HepG2 (cell line): ENCODE data around the gene POLN. TPM values are rescaled to one million over a fixed set of nuclear protein-coding genes. Genes with fewer than 3 reads are reported as not detected.

Source experiments
- CBX2 ChIP-seq, 2 experiments: fragments of 200-600 bp in 1 of 2; sonication (generic); formaldehyde crosslinking in 1 of 2; IDR thresholded peaks; 2 replicates each; pipeline versions ENCODE4 v1.7.0 to v1.8.1; 2018 to 2022; ENCODE audit warnings: low read depth in 2 of 2, low read length in 1 of 2, mild to moderate bottlenecking in 1 of 2, missing genetic modification reagents in 1 of 2
- FOXP1 ChIP-seq, 2 experiments: fragments of 450-650 bp in 1 of 2; IDR thresholded peaks; 2 replicates each; pipeline ENCODE4 v1.6.1; 2017 to 2018; ENCODE audit warnings: antibody characterized with exemption in 1 of 2
- GPBP1L1 ChIP-seq: sonication (generic); formaldehyde crosslinking; IDR thresholded peaks from 2 replicates; pipeline ENCODE4 v1.5.0; 2020; ENCODE audit warnings: mild to moderate bottlenecking, missing genetic modification reagents
- HBP1 ChIP-seq: IDR thresholded peaks from 2 replicates; pipeline ENCODE4 v1.6.1; 2016; ENCODE audit warnings: low read depth, control low read depth
- HNF1B ChIP-seq: sonication (generic); formaldehyde crosslinking; IDR thresholded peaks from 2 replicates; pipeline ENCODE4 v1.5.1; 2020; ENCODE audit warnings: mild to moderate bottlenecking, moderate library complexity, missing genetic modification reagents
- SNRNP70 ChIP-seq: fragments of 200-400 bp; formaldehyde crosslinking; IDR thresholded peaks from 2 replicates; pipeline ENCODE4 v1.6.1; 2017; ENCODE audit warnings: mild to moderate bottlenecking, low read depth, low read length, moderate library complexity
- SYNCRIP ChIP-seq: fragments of 200-400 bp; formaldehyde crosslinking; IDR thresholded peaks from 2 replicates; pipeline ENCODE4 v1.6.1; 2018; ENCODE audit warnings: mild to moderate bottlenecking, low read depth, low read length; ENCODE audit not compliant: insufficient read depth
- ZBTB21 ChIP-seq: sonication (generic); formaldehyde crosslinking; IDR thresholded peaks from 2 replicates; pipeline ENCODE4 v1.4.0; 2020; ENCODE audit warnings: missing genetic modification reagents
- ZMYM3 ChIP-seq: sonication (generic); formaldehyde crosslinking; IDR thresholded peaks from 2 replicates; pipeline ENCODE4 v1.5.1; 2020; ENCODE audit warnings: mild to moderate bottlenecking, missing genetic modification reagents
- ZNF160 ChIP-seq: sonication (generic); formaldehyde crosslinking; IDR thresholded peaks from 2 replicates; pipeline ENCODE4 v1.8.0; 2022; ENCODE audit warnings: mild to moderate bottlenecking, inconsistent platforms, missing genetic modification reagents
- ZNF264 ChIP-seq: sonication (generic); formaldehyde crosslinking; IDR thresholded peaks from 2 replicates; pipeline ENCODE4 v1.4.0; 2020; ENCODE audit warnings: missing genetic modification reagents
- ZNF44 ChIP-seq: sonication (generic); formaldehyde crosslinking; IDR thresholded peaks from 2 replicates; pipeline ENCODE4 v1.5.1; 2020; ENCODE audit warnings: mild to moderate bottlenecking, missing genetic modification reagents
- ZNF484 ChIP-seq: sonication (generic); formaldehyde crosslinking; IDR thresholded peaks from 2 replicates; pipeline ENCODE4 v1.5.1; 2020; ENCODE audit warnings: mild to moderate bottlenecking, low read depth, missing genetic modification reagents, borderline replicate concordance
- ZNF563 ChIP-seq: sonication (generic); formaldehyde crosslinking; IDR thresholded peaks from 2 replicates; pipeline ENCODE4 v1.8.0; 2022; ENCODE audit warnings: mild to moderate bottlenecking, moderate library complexity, missing genetic modification reagents
- ZNF605 ChIP-seq: sonication (generic); formaldehyde crosslinking; IDR thresholded peaks from 2 replicates; pipeline ENCODE4 v1.8.0; 2022; ENCODE audit warnings: mild to moderate bottlenecking, missing genetic modification reagents
- ZNF75D ChIP-seq: sonication (generic); formaldehyde crosslinking; IDR thresholded peaks from 2 replicates; pipeline ENCODE4 v1.8.1; 2023; ENCODE audit warnings: missing genetic modification reagents, mild to moderate bottlenecking, borderline replicate concordance
- ZSCAN12 ChIP-seq: sonication (generic); formaldehyde crosslinking; IDR thresholded peaks from 2 replicates; pipeline ENCODE4 v1.9.0; 2021; ENCODE audit warnings: mild to moderate bottlenecking, missing genetic modification reagents
- polyA plus RNA-seq, 8 experiments: library from polyadenylated mRNA; depleted of rRNA in 3 of 8; stranded (reverse) in 7 of 8; unstranded in 1 of 8; fragments of >200 nt; fragmentation: Illumina TruSeq in 4 of 8; extraction: Trizol in 4 of 8; gene quantifications; 2 replicates each; pipeline versions ENCODE4 v1.2.1 to v1.2.3, GENCODE V29; 2011 to 2016; ENCODE audit warnings: low read depth in 4 of 8, missing spikeins in 1 of 8, mixed read lengths in 1 of 8; ENCODE audit not compliant: insufficient read depth in 1 of 8
- total RNA-seq, 5 experiments: library from RNA; depleted of rRNA; stranded (reverse); fragments of >200 nt; fragmentation: Illumina TruSeq; extraction: Trizol; gene quantifications; 2 replicates each; pipeline ENCODE4 v1.2.3, GENCODE V29; 2016; ENCODE audit warnings: low read depth in 1 of 5
- TF ChIP-seq, protein P1 (sequence below): sonication (generic); formaldehyde crosslinking; IDR thresholded peaks from 2 replicates; pipeline ENCODE4 v1.9.0; 2021; ENCODE audit warnings: missing genetic modification reagents, borderline replicate concordance
- TF ChIP-seq, protein P2 (sequence below): sonication (generic); formaldehyde crosslinking; IDR thresholded peaks from 2 replicates; pipeline ENCODE4 v1.8.0; 2022; ENCODE audit warnings: mild to moderate bottlenecking, missing genetic modification reagents, moderate library complexity
- TF ChIP-seq, protein P3 (sequence below): IDR thresholded peaks from 2 replicates; pipeline ENCODE4 v1.6.1; 2016; ENCODE audit warnings: low read depth

POLN gene
- total and polyA plus RNA-seq, 2 of the 13 experiments (the other 11 are each of a cell fraction or from before 2014, with no cell fraction given): 0.93 to 1.5 TPM

DNA sequence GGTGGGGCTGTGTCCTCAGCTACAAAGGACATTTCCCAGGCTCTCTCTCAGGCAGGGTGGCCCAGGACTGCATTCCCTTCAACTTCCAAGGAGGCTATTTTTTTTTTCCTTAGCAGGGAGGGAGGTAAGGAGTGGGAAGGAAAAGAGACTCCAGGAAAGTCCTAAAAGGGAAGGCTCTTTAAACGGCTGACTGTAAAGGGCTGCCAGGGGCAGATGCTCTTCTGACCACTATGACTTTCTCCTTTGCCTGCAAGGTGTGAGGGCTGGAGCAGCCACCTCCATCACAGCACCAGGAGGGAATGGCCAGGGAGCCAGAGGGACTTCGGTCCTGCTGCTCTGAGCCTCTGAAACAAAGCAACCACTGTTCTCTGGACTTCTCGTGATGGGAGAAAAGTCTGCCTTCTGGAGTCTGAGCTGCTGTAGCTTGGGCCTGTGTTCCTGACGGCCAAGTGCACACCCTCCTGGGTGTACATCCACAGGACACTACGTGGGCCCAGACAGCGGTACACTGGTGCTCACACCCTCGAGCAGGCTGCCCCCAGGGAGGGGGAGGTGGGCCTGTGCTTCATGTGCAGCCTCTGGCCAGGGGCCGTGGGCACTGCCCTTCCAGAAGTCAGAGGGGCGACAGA is 164.9 kb downstream of the POLN start (continued):
- TF ChIP-seq HNF1B (CRISPR knock-in tag): no peak
- TF ChIP-seq SNRNP70: no peak
- no peak for TF ChIP-seq GPBP1L1 (CRISPR knock-in tag)
- no peak for TF ChIP-seq ZNF44
- TF ChIP-seq ZNF264 (CRISPR knock-in tag): 0 out of 2 replicates have a peak, but pooled peaks have one; percentile 56
- TF ChIP-seq ZNF563 (CRISPR knock-in tag): no peak
- no peak for TF ChIP-seq CBX2 (IDR thresholded peaks at IDR 0.05; ENCODE audit: low read depth, low read length)
- no peak for TF ChIP-seq CBX2 (CRISPR knock-in tag; IDR thresholded peaks at IDR 0.05; ENCODE audit: low read depth)
- TF ChIP-seq, protein P1, sequence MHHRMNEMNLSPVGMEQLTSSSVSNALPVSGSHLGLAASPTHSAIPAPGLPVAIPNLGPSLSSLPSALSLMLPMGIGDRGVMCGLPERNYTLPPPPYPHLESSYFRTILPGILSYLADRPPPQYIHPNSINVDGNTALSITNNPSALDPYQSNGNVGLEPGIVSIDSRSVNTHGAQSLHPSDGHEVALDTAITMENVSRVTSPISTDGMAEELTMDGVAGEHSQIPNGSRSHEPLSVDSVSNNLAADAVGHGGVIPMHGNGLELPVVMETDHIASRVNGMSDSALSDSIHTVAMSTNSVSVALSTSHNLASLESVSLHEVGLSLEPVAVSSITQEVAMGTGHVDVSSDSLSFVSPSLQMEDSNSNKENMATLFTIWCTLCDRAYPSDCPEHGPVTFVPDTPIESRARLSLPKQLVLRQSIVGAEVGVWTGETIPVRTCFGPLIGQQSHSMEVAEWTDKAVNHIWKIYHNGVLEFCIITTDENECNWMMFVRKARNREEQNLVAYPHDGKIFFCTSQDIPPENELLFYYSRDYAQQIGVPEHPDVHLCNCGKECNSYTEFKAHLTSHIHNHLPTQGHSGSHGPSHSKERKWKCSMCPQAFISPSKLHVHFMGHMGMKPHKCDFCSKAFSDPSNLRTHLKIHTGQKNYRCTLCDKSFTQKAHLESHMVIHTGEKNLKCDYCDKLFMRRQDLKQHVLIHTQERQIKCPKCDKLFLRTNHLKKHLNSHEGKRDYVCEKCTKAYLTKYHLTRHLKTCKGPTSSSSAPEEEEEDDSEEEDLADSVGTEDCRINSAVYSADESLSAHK: no peak
- no peak for TF ChIP-seq ZNF605 (CRISPR knock-in tag)
- no peak for TF ChIP-seq ZNF75D (CRISPR knock-in tag)
- no peak for TF ChIP-seq ZNF484 (CRISPR knock-in tag)
- TF ChIP-seq ZNF160 (CRISPR knock-in tag): no peak
- no peak for TF ChIP-seq HBP1 (CRISPR knock-in tag)
- peak; percentile 98 for TF ChIP-seq ZMYM3
- no peak for TF ChIP-seq SYNCRIP
- no peak for TF ChIP-seq FOXP1 (IDR thresholded peaks at IDR 0.05)
- TF ChIP-seq FOXP1 (CRISPR knock-in tag; IDR thresholded peaks at IDR 0.05): no peak
- no peak for TF ChIP-seq ZBTB21 (CRISPR knock-in tag)
- TF ChIP-seq, protein P2, sequence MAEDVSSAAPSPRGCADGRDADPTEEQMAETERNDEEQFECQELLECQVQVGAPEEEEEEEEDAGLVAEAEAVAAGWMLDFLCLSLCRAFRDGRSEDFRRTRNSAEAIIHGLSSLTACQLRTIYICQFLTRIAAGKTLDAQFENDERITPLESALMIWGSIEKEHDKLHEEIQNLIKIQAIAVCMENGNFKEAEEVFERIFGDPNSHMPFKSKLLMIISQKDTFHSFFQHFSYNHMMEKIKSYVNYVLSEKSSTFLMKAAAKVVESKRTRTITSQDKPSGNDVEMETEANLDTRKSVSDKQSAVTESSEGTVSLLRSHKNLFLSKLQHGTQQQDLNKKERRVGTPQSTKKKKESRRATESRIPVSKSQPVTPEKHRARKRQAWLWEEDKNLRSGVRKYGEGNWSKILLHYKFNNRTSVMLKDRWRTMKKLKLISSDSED (CRISPR knock-in tag): no peak
- TF ChIP-seq, protein P3, sequence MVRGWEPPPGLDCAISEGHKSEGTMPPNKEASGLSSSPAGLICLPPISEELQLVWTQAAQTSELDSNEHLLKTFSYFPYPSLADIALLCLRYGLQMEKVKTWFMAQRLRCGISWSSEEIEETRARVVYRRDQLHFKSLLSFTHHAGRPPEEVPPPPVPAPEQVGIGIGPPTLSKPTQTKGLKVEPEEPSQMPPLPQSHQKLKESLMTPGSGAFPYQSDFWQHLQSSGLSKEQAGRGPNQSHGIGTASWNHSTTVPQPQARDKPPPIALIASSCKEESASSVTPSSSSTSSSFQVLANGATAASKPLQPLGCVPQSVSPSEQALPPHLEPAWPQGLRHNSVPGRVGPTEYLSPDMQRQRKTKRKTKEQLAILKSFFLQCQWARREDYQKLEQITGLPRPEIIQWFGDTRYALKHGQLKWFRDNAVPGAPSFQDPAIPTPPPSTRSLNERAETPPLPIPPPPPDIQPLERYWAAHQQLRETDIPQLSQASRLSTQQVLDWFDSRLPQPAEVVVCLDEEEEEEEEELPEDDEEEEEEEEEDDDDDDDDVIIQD (CRISPR knock-in tag): no peak
- no peak for TF ChIP-seq ZSCAN12 (CRISPR knock-in tag)
